ENCODE data around the gene DLX2. TPM values are rescaled to one million over a fixed set of nuclear protein-coding genes. Genes with fewer than 3 reads are reported as not detected.

DLX2 gene
- total and polyA plus RNA-seq, 10 of the 15 experiments (the other 5 are each of a cell fraction or from before 2014, with no cell fraction given): 0.03 TPM; not detected in 9

GRCh38 chr2:172102391-172103359 is at the start of gene DLX2 (continued):
- TF ChIP-seq ETV6 (conservative IDR thresholded peaks at IDR 0.05 in 1 of 2, IDR thresholded peaks at IDR 0.05 in 1 of 2; ENCODE audit: borderline replicate concordance in 1 of 2, low read depth in 1 of 2) (no peak), RAD51 (IDR thresholded peaks at IDR 0.05) (peak; percentile 84), CBX3 (IDR thresholded peaks at IDR 0.05; ENCODE audit: borderline replicate concordance, low read depth) (no peak), TCF3 (IDR thresholded peaks at IDR 0.05; ENCODE audit: borderline replicate concordance, insufficient read depth, low read depth, low read length) (0 out of 2 replicates have a peak, but pooled peaks have one; percentile 45), SUZ12 (IDR thresholded peaks at IDR 0.05; ENCODE audit: unreplicated experiment) (no peak), CHD2 (IDR thresholded peaks at IDR 0.05; ENCODE audit: borderline replicate concordance, low read depth, low read length) (peak; percentile 50; the same call in 1 of the 2 replicates), KDM1A (IDR thresholded peaks at IDR 0.05; ENCODE audit: borderline replicate concordance) (no peak), ESRRA (IDR thresholded peaks at IDR 0.05; ENCODE audit: low read length) (no peak), BMI1 (IDR thresholded peaks at IDR 0.05; ENCODE audit: borderline replicate concordance) (peak; percentile 22; the same call in 1 of the 2 replicates), HDGF (IDR thresholded peaks at IDR 0.05) (no peak), MXI1 (IDR thresholded peaks at IDR 0.05; ENCODE audit: low read depth, low read length) (peak; percentile 77), RFX5 (IDR thresholded peaks at IDR 0.05; ENCODE audit: low read depth, low read length) (0 out of 2 replicates have a peak, but pooled peaks have one; percentile 39), CREM (IDR thresholded peaks at IDR 0.05; ENCODE audit: low read depth) (peak; percentile 53; the same call in 1 of the 2 replicates), RUNX3 (IDR thresholded peaks at IDR 0.05; ENCODE audit: low read length) (peak; percentile 65), ATF3 (IDR thresholded peaks at IDR 0.05; ENCODE audit: borderline replicate concordance, extremely low read depth, low read depth, low read length) (peak; percentile 74; the same call in 1 of the 2 replicates), E2F4 (IDR thresholded peaks at IDR 0.05; ENCODE audit: low read depth, low read length) (no peak), NBN (IDR thresholded peaks at IDR 0.05) (0 out of 2 replicates have a peak, but pooled peaks have one; percentile 20), SKIL (IDR thresholded peaks at IDR 0.05; ENCODE audit: low read depth, poor library complexity, severe bottlenecking) (no peak), NR2C1 (IDR thresholded peaks at IDR 0.05) (no peak), ZNF687 (IDR thresholded peaks at IDR 0.05) (0 out of 2 replicates have a peak, but pooled peaks have one; percentile 19), MTA2 (IDR thresholded peaks at IDR 0.05; ENCODE audit: low read depth) (no peak), FOXK2 (IDR thresholded peaks at IDR 0.05) (no peak)
